Testis (tissue), 3 donors: ENCODE measurements around the gene TTC7B. TPM values are rescaled to one million over a fixed set of nuclear protein-coding genes. Genes with fewer than 3 reads are reported as not detected.

Experiments used
- DNase-seq: peaks from one replicate; pipeline ENCODE4 v3.0.0-alpha.2; 2019
- H3K27ac ChIP-seq, 2 donors: fragments of 200-600 bp; sonication (generic); one replicate each; pipeline ENCODE4 v1.5.1; 2019
- H3K27me3 ChIP-seq: fragments of 200-600 bp; sonication (generic); one replicate; pipeline ENCODE4 v1.5.1; 2019
- H3K36me3 ChIP-seq: fragments of 200-600 bp; sonication (generic); one replicate; pipeline ENCODE4 v1.5.1; 2017; ENCODE audit warnings: low read depth; ENCODE audit errors: missing control alignments
- H3K4me1 ChIP-seq: fragments of 200-600 bp; sonication (generic); one replicate; pipeline ENCODE4 v1.5.1; 2019
- H3K4me3 ChIP-seq, 2 donors: fragments of 200-600 bp; sonication (generic); one replicate each; pipeline ENCODE4 v1.5.1; 2017 to 2019
- H3K9me3 ChIP-seq: fragments of 200-600 bp; sonication (generic); one replicate; pipeline ENCODE4 v1.5.1; 2017
- CTCF ChIP-seq, 3 experiments: fragments of 450-650 bp in 2 of 3; fragments of 200-600 bp in 1 of 3; sonication (generic) in 1 of 3; IDR thresholded peaks; one replicate each; pipeline ENCODE4 v1.5.1; 2016 to 2019; ENCODE audit warnings: antibody characterized with exemption in 3 of 3, mild to moderate bottlenecking in 2 of 3, moderate library complexity in 1 of 3
- POLR2A ChIP-seq: fragments of 450-650 bp; IDR thresholded peaks from one replicate; pipeline ENCODE4 v1.6.1; 2017; ENCODE audit warnings: antibody characterized with exemption, mild to moderate bottlenecking, moderate library complexity
- WGBS, 2 donors: methylation state at CpG; one replicate each; pipeline ENCODE4 v1.1.5; 2018; 5-methylcytosine and 5-hydroxymethylcytosine counted together
- intact Hi-C: fragments of 100-400 bp; cut with DNase I; formaldehyde crosslinking; loops from one replicate; pipeline ENCODE4 v1.15.1; 2023; ENCODE audit warnings: low total_unique reads
- polyA plus RNA-seq: library from polyadenylated mRNA; stranded (reverse); fragments of 350-450 nt; fragmentation: Illumina TruSeq; extraction: RNeasy Lipid Tissue Mini Kit (QIAGEN cat#74804); gene quantifications from one replicate; pipeline ENCODE4 v1.2.3, GENCODE V29; 2014; ENCODE audit warnings: low read depth, low replicate concordance; ENCODE audit not compliant: insufficient read depth
- total RNA-seq, 2 donors: library from RNA; depleted of rRNA; stranded (reverse); fragments of >200 nt; gene quantifications; one replicate each; pipeline ENCODE4 v1.2.3, GENCODE V29; 2016

Gene TTC7B
- total and polyA plus RNA-seq, 3 donors from 2014 or later, result 11.3 to 17.0 (median 12.1) TPM

- intact Hi-C loops, result no loop called here
- DNase-seq, result no peak
- H3K4me1 ChIP-seq, result peaks cover 20% of the 10 kb centered on the region
- TF ChIP-seq CTCF (IDR thresholded peaks at IDR 0.05) (no peak), POLR2A (no peak)
- no peaks in the 10 kb centered on the region for H3K9me3 ChIP-seq
- no peak overlapping the region for H3K4me3 ChIP-seq
- no peak overlapping the region for H3K27ac ChIP-seq
- no peaks in the 10 kb centered on the region for H3K27me3 ChIP-seq
- WGBS, 2 donors, result 80 to 83% methylated on average over 9 of the region's 9 CpGs
- no peaks in the 10 kb centered on the region for H3K36me3 ChIP-seq
Observed at GRCh38 chr14:90643982-90644670, 172.1 kb downstream of the TTC7B start.

- intact Hi-C loops, result no loop called here
- H3K27me3 ChIP-seq, result no peaks in the 10 kb centered on the region
- 39 to 57% methylated on average over 3 of the region's 3 CpGs for WGBS, 2 donors
- TF ChIP-seq CTCF (IDR thresholded peaks at IDR 0.05) (no peak), POLR2A (no peak)
- no peak overlapping the region for H3K4me3 ChIP-seq
- peaks cover 20% of the 10 kb centered on the region for H3K4me1 ChIP-seq
- peak overlapping the region in 1 of 2 donors; percentile 17 for H3K27ac ChIP-seq
- H3K36me3 ChIP-seq, result no peaks in the 10 kb centered on the region
- DNase-seq, result no peak
- H3K9me3 ChIP-seq, result no peaks in the 10 kb centered on the region
Observed at GRCh38 chr14:90642244-90642717, 173.9 kb downstream of the TTC7B start.

- H3K27ac ChIP-seq, result peak overlapping the region in 1 of 2 donors; percentile 17
- intact Hi-C loops, result no loop called here
- no peak for DNase-seq
- H3K4me3 ChIP-seq, result no peak overlapping the region
- H3K27me3 ChIP-seq, result no peaks in the 10 kb centered on the region
- H3K9me3 ChIP-seq, result no peaks in the 10 kb centered on the region
- H3K4me1 ChIP-seq, result peaks cover 24% of the 10 kb centered on the region
- 67 to 83% methylated on average over 6 of the region's 6 CpGs for WGBS, 2 donors
- no peak for TF ChIP-seq CTCF (IDR thresholded peaks at IDR 0.05)
- TF ChIP-seq POLR2A, result no peak
- no peaks in the 10 kb centered on the region for H3K36me3 ChIP-seq
Observed at GRCh38 chr14:90641615-90642243, 174.5 kb downstream of the TTC7B start.

GRCh38 chr14:90641168-90641567 is 175.1 kb downstream of the TTC7B start:
- Histone ChIP-seq H3K9me3 (no peaks in the 10 kb centered on the region), H3K27ac (peak overlapping the region; percentile 17 to 35), H3K36me3 (no peaks in the 10 kb centered on the region), H3K27me3 (no peaks in the 10 kb centered on the region), H3K4me1 (peaks cover 24% of the 10 kb centered on the region), H3K4me3 (no peak overlapping the region)
- no peak for DNase-seq
- intact Hi-C loops, result no loop called here
- 69 to 73% methylated on average over 3 of the region's 3 CpGs for WGBS, 2 donors
- TF ChIP-seq CTCF (IDR thresholded peaks at IDR 0.05) (no peak), POLR2A (no peak)
